ENCODE results near the gene BCL2L13. TPM values are rescaled to one million over a fixed set of nuclear protein-coding genes. Genes with fewer than 3 reads are reported as not detected.

BCL2L13 gene
- total RNA-seq, 1 donor from 2014 or later = 33.9 TPM

DNA sequence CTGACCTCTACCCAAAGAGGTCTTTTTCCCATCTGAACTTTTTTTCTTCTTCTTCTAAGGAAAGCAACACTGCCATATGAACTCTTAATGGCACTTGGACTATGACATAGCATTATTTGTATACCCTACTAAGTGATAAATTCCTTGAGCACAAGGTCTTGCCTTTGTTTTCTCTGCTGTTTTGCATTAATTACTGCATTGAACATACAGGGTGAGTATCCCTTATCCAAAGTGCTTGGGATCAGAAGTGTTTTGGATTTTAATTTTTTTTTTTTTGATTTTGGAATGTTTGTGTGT is 86.9 kb downstream of the BCL2L13 start:
- no peak for TF ChIP-seq CTCF (IDR thresholded peaks at IDR 0.05; ENCODE audit: unreplicated experiment)
- H3K9me3 Mint-ChIP-seq = no peaks in the 10 kb centered on the region
- peaks cover 17% of the 10 kb centered on the region for H3K36me3 Mint-ChIP-seq
- no peaks in the 10 kb centered on the region for H3K4me1 Mint-ChIP-seq
- H3K4me3 Mint-ChIP-seq = no peak overlapping the region
- H3K27ac Mint-ChIP-seq = no peak overlapping the region
- no peak for DNase-seq (ENCODE audit: low spot score in 2 of 2, unreplicated experiment in 2 of 2)
- H3K27me3 Mint-ChIP-seq (ENCODE audit: low read depth) = no peaks in the 10 kb centered on the region

DNA sequence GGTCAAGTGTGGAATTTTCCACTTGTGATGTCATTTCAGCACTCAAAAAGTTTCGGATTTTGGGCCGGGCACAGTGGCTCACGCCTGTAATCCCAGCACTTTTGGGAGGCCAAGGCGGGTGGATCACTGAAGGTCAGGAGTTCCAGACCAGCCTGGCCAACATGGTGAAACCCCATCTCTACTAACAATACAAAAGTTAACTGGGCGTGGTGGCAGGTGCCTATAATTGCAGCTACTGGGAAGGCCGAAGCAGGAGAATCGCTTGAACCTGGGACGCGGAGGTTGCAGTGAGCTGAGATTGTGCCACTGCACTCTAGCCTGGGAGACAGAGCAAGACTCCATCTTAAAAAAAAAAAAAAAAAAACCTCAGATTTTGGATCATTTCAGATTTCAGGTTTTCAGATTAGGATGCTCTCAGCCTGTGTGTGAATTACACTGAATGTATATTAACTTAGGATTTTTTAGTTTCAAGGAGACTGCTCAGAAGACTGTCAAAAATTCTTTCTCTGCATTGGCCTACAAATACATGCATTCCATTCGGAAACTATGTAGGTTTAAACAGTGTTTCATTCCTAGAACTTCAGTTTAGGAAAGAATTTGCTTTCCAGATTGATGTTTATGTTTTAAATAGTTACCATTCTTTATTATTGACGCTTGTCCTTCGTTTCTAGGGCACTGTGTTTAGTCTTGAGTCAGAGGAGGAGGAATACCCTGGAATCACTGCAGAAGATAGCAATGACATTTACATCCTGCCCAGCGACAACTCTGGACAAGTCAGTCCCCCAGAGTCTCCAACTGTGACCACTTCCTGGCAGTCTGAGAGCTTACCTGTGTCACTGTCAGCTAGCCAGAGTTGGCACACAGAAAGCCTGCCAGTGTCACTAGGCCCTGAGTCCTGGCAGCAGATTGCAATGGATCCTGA is 87.7 kb downstream of the BCL2L13 start:
- DNase-seq (ENCODE audit: low spot score in 2 of 2, unreplicated experiment in 2 of 2) = no peak
- Mint-ChIP-seq H3K9me3 (no peaks in the 10 kb centered on the region), H3K4me3 (no peak overlapping the region), H3K27ac (no peak overlapping the region), H3K4me1 (no peaks in the 10 kb centered on the region), H3K27me3 (ENCODE audit: low read depth) (no peaks in the 10 kb centered on the region), H3K36me3 (peaks cover 17% of the 10 kb centered on the region)
- no peak for TF ChIP-seq CTCF (IDR thresholded peaks at IDR 0.05; ENCODE audit: unreplicated experiment)

DNA sequence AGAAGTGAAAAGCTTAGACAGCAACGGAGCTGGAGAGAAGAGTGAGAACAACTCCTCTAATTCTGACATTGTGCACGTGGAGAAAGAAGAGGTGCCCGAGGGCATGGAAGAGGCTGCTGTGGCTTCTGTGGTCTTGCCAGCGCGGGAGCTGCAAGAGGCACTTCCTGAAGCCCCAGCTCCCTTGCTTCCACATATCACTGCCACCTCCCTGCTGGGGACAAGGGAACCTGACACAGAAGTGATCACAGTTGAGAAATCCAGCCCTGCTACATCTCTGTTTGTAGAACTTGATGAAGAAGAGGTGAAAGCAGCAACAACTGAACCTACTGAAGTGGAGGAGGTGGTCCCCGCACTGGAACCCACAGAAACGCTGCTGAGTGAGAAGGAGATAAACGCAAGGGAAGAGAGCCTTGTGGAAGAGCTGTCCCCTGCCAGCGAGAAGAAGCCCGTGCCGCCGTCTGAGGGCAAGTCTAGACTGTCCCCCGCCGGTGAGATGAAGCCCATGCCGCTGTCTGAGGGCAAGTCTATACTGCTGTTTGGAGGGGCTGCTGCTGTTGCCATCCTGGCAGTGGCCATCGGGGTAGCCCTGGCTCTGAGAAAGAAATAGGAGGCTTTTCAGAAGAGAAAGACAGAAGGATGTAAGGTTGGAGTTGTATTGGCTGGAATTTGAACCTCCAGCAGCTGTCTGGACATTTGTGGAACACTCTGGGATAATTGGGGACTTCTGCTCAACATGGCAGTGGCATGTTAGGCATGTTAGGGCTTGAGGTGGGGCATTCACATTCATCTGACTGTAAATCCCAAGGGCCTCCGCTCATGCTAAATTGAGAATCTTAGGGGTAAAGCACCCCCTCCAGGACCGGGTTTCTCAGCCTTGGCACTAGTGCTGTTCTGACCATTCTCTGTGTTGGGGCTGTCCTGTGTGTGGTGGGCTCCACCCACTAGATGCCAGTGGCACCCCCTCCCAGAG is 88.7 kb downstream of the BCL2L13 start:
- Mint-ChIP-seq H3K4me3 (no peak overlapping the region), H3K36me3 (peaks cover 17% of the 10 kb centered on the region), H3K9me3 (no peaks in the 10 kb centered on the region), H3K4me1 (no peaks in the 10 kb centered on the region), H3K27ac (no peak overlapping the region), H3K27me3 (ENCODE audit: low read depth) (no peaks in the 10 kb centered on the region)
- TF ChIP-seq CTCF (IDR thresholded peaks at IDR 0.05; ENCODE audit: unreplicated experiment) = no peak
- DNase-seq (ENCODE audit: low spot score in 2 of 2, unreplicated experiment in 2 of 2) = no peak

GRCh38 chr22:17728786-17729185 is 90.2 kb downstream of the BCL2L13 start:
- peaks cover 25% of the 10 kb centered on the region for H3K36me3 Mint-ChIP-seq
- TF ChIP-seq CTCF (IDR thresholded peaks at IDR 0.05; ENCODE audit: unreplicated experiment) = no peak
- DNase-seq (ENCODE audit: low spot score in 2 of 2, unreplicated experiment in 2 of 2) = no peak
- H3K27ac Mint-ChIP-seq = no peak overlapping the region
- no peaks in the 10 kb centered on the region for H3K4me1 Mint-ChIP-seq
- H3K4me3 Mint-ChIP-seq = no peak overlapping the region
- no peaks in the 10 kb centered on the region for H3K27me3 Mint-ChIP-seq (ENCODE audit: low read depth)
- H3K9me3 Mint-ChIP-seq = no peaks in the 10 kb centered on the region

- Mint-ChIP-seq H3K4me3 (no peak overlapping the region), H3K4me1 (no peaks in the 10 kb centered on the region), H3K36me3 (peaks cover 26% of the 10 kb centered on the region)
Observed at GRCh38 chr22:17729561-17729960, 91.0 kb downstream of the BCL2L13 start.

More at GRCh38 chr22:17729561-17729960, 91.0 kb downstream of the BCL2L13 start:
- no peak for TF ChIP-seq CTCF (IDR thresholded peaks at IDR 0.05; ENCODE audit: unreplicated experiment)
- H3K9me3 Mint-ChIP-seq = no peaks in the 10 kb centered on the region
- no peak overlapping the region for H3K27ac Mint-ChIP-seq
- DNase-seq (ENCODE audit: low spot score in 2 of 2, unreplicated experiment in 2 of 2) = no peak
- no peaks in the 10 kb centered on the region for H3K27me3 Mint-ChIP-seq (ENCODE audit: low read depth)

Measured in mesothelial cell of epicardium (in vitro differentiated cells).